ENCODE measurements around the gene DEFB132.

The DEFB132 gene

DNA sequence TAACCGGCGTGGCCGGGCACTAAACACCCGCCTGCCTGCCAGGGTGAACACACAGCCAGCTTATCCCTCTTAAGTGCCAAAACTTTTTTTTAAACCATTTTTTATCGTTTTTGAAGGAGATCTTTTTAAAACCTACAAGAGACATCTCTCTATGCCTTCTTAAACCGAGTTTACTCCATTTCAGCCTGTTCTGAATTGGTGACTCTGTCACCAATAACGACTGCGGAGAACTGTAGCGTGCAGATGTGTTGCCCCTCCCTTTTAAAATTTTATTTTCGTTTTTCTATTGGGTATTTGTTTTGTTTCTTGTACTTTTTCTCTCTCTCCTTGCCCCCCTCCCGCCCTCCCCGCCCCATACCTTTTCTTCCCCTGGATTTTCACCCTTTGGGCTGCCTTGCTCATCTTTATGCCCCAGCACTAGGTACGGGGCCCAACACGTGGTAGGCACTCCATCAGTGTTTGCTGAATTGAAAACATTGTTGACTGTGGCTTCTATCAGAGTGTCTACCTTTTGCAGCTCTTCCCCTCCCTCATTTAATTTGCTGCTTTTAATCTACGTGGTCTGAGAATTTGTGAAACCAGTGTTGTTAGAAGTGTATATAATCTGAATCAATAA, 41.4 kb downstream of the DEFB132 start:
- peaks cover 24% of the 10 kb centered on the region for H3K4me1 ChIP-seq (ENCODE audit: low read depth, poor library complexity, severe bottlenecking)
- 0 out of 2 replicates have a peak, but pooled peaks cover 8% of the 10 kb centered on the region for H4K20me1 ChIP-seq (ENCODE audit: insufficient read depth)
- peak overlapping the region; percentile 97; the same call in 1 of the 2 replicates for H3K9ac ChIP-seq
- H3K79me2 ChIP-seq (ENCODE audit: insufficient read depth, low read depth) = peaks cover 36% of the 10 kb centered on the region
- peak overlapping the region; percentile 91 for H3K4me2 ChIP-seq
- H2AFZ ChIP-seq (ENCODE audit: low read depth) = no peak overlapping the region
- H3K4me3 ChIP-seq (IDR thresholded peaks at IDR 0.05; ENCODE audit: insufficient read depth, low read depth, low read length) = no peak overlapping the region
- peak overlapping the region; percentile 93; the same call in 1 of the 2 replicates for H3K27ac ChIP-seq
- H3K36me3 ChIP-seq (ENCODE audit: insufficient read depth) = no peaks in the 10 kb centered on the region
- no peaks in the 10 kb centered on the region for H3K27me3 ChIP-seq (ENCODE audit: insufficient read depth, low read depth)
- TF ChIP-seq CTCF (conservative IDR thresholded peaks at IDR 0.05; ENCODE audit: low read depth, low read length) = no peak

DNA sequence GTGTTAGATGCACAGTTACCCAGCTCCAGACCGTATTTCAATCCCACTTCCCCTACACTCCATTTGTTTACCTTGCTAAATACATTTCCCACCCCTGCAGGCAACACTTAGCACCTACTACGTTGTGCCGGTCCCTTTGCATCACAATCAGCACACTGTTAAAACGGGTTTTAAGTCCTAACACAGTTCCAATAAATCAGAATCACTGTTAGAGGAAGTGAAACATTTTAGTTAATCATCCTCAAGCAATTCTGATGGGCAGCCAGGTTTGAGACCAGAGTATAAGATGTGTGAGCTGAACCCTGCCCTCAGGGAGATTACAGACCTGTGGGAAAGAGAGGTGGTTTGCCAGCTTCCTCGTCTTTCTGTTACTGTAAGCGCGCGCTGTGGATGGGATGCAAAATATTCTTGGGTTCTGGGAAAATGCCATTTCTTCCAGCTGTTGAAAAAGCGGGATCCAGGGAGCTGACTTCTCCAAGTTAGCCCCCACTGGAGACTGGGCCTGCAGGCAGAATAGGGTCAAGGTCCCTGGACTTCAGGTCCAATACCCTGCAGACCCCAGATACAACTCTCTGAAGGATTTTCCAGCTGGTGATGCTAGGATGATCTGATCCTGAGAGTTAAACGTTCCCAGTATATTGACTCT, 42.9 kb downstream of the DEFB132 start:
- H3K27me3 ChIP-seq (ENCODE audit: insufficient read depth, low read depth) = no peaks in the 10 kb centered on the region
- no peak overlapping the region for H2AFZ ChIP-seq (ENCODE audit: low read depth)
- no peak overlapping the region for H3K4me3 ChIP-seq (IDR thresholded peaks at IDR 0.05; ENCODE audit: insufficient read depth, low read depth, low read length)
- H3K4me2 ChIP-seq = peak overlapping the region; percentile 91
- no peak overlapping the region for H3K9ac ChIP-seq
- no peak overlapping the region for H3K27ac ChIP-seq
- H3K79me2 ChIP-seq (ENCODE audit: insufficient read depth, low read depth) = peaks cover 36% of the 10 kb centered on the region
- H4K20me1 ChIP-seq (ENCODE audit: insufficient read depth) = 0 out of 2 replicates have a peak, but pooled peaks cover 8% of the 10 kb centered on the region
- H3K4me1 ChIP-seq (ENCODE audit: low read depth, poor library complexity, severe bottlenecking) = peaks cover 24% of the 10 kb centered on the region
- H3K36me3 ChIP-seq (ENCODE audit: insufficient read depth) = no peaks in the 10 kb centered on the region
- no peak for TF ChIP-seq CTCF (conservative IDR thresholded peaks at IDR 0.05; ENCODE audit: low read depth, low read length)

- H3K27ac ChIP-seq = no peak overlapping the region
- H3K79me2 ChIP-seq (ENCODE audit: insufficient read depth, low read depth) = peaks cover 31% of the 10 kb centered on the region
- no peaks in the 10 kb centered on the region for H3K36me3 ChIP-seq (ENCODE audit: insufficient read depth)
- no peak overlapping the region for H3K9ac ChIP-seq
- no peak overlapping the region for H3K4me2 ChIP-seq
- TF ChIP-seq CTCF (conservative IDR thresholded peaks at IDR 0.05; ENCODE audit: low read depth, low read length) = no peak
- H3K4me1 ChIP-seq (ENCODE audit: low read depth, poor library complexity, severe bottlenecking) = peaks cover 24% of the 10 kb centered on the region
- 0 out of 2 replicates have a peak, but pooled peaks cover 8% of the 10 kb centered on the region for H4K20me1 ChIP-seq (ENCODE audit: insufficient read depth)
- no peak overlapping the region for H3K4me3 ChIP-seq (IDR thresholded peaks at IDR 0.05; ENCODE audit: insufficient read depth, low read depth, low read length)
- H2AFZ ChIP-seq (ENCODE audit: low read depth) = no peak overlapping the region
- no peaks in the 10 kb centered on the region for H3K27me3 ChIP-seq (ENCODE audit: insufficient read depth, low read depth)
Measured at GRCh38 chr20:301886-302848, 44.6 kb downstream of the DEFB132 start.

DNA sequence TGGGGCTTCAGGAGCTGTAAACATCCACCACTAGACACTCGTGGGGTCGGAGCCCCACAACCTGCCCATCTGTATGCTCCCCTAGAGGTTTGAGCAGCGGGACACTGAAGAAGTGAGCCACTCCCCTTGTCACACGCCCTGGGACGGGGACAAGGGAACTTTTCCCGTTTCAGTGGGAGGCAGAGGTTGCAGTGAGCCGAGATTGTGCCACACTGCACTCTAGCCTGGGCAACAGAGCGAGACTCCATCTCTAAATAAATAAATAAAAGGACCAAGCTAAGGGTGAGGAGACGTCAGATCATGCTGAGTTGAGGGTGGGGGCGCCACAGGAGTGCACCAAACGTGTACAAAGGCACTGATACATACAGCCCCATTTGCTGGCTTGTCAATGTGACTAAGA, 48.2 kb downstream of the DEFB132 start:
- TF ChIP-seq CTCF (conservative IDR thresholded peaks at IDR 0.05; ENCODE audit: low read depth, low read length) = no peak
- Histone ChIP-seq H3K79me2 (ENCODE audit: insufficient read depth, low read depth) (peaks cover under 1% of the 10 kb centered on the region; the same call in 1 of the 2 replicates), H3K36me3 (ENCODE audit: insufficient read depth) (no peaks in the 10 kb centered on the region), H2AFZ (ENCODE audit: low read depth) (no peak overlapping the region), H4K20me1 (ENCODE audit: insufficient read depth) (no peaks in the 10 kb centered on the region), H3K4me2 (no peak overlapping the region), H3K4me3 (IDR thresholded peaks at IDR 0.05; ENCODE audit: insufficient read depth, low read depth, low read length) (no peak overlapping the region), H3K27me3 (ENCODE audit: insufficient read depth, low read depth) (no peaks in the 10 kb centered on the region), H3K27ac (no peak overlapping the region), H3K9ac (no peak overlapping the region), H3K4me1 (ENCODE audit: low read depth, poor library complexity, severe bottlenecking) (peaks cover 8% of the 10 kb centered on the region)

Data from KMS-11 (cell line).